Measurements from ENCODE around the gene MORN1.
A peak's percentile ranks its signal among the peaks of the same experiment; 100 is the strongest.

MORN1 gene

DNA sequence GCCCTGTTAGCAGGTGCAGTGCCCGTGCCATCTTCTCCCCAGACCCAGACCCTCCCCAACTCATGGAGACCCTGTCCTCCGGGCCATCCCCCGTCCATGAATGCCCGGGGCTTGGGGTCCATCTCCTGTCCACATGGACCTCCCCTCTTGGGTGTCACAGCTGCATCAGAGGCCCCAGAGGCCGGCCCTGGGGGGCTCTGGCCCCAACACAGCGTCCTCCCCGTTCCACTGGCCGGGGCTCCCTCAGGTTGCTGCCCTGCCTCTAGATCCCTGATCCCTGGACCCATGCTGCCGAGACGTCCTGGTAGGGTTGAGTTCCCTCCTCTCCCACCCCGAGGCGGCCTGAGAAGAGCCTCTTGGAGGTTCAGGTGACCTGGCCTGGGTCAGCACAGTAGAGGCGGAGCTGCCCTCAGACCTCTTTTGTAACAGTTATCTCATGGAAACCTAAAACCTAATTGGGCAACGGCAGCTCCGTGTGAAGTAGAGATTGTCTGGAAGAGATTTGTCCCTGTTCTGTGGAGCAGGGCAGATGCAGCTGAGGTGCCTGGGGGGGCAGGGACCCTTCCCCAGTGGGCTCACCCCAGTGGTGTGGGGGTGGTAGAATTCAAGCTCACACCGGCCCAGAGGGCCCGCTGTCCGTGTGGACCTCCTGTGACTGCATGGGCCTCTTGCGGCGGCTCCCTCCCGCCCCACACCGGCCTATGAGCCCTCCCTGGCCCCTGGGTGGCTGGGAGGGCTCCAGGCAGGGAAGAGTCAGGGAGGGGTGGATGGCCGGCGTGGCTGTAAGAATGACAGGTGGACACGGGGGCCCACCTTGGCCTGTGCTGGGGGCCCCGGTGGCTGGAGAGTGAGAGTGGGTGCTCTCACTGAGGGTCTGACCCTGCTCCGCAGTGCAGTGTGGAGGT, 107.1 kb downstream of the MORN1 start:
- Histone ChIP-seq H3K27me3 (ENCODE audit: control insufficient read depth, insufficient read depth, low read length) (no peaks in the 10 kb centered on the region), H3K9ac (ENCODE audit: low read length) (no peak overlapping the region), H3K9me3 (ENCODE audit: control insufficient read depth, low read length) (no peaks in the 10 kb centered on the region), H3K36me3 (ENCODE audit: control insufficient read depth, insufficient read depth, low read length) (no peaks in the 10 kb centered on the region), H3K4me1 (ENCODE audit: control insufficient read depth, insufficient read depth, low read length) (peaks cover 19% of the 10 kb centered on the region), H3K4me3 (ENCODE audit: low read length) (no peak overlapping the region)

GRCh38 chr1:2283371-2283990, 107.9 kb downstream of the MORN1 start:
- Histone ChIP-seq H3K9me3 (ENCODE audit: control insufficient read depth, low read length) (no peaks in the 10 kb centered on the region), H3K27me3 (ENCODE audit: control insufficient read depth, insufficient read depth, low read length) (no peaks in the 10 kb centered on the region), H3K9ac (ENCODE audit: low read length) (no peak overlapping the region), H3K4me1 (ENCODE audit: control insufficient read depth, insufficient read depth, low read length) (peaks cover 23% of the 10 kb centered on the region), H3K4me3 (ENCODE audit: low read length) (no peak overlapping the region), H3K36me3 (ENCODE audit: control insufficient read depth, insufficient read depth, low read length) (no peaks in the 10 kb centered on the region)

DNA sequence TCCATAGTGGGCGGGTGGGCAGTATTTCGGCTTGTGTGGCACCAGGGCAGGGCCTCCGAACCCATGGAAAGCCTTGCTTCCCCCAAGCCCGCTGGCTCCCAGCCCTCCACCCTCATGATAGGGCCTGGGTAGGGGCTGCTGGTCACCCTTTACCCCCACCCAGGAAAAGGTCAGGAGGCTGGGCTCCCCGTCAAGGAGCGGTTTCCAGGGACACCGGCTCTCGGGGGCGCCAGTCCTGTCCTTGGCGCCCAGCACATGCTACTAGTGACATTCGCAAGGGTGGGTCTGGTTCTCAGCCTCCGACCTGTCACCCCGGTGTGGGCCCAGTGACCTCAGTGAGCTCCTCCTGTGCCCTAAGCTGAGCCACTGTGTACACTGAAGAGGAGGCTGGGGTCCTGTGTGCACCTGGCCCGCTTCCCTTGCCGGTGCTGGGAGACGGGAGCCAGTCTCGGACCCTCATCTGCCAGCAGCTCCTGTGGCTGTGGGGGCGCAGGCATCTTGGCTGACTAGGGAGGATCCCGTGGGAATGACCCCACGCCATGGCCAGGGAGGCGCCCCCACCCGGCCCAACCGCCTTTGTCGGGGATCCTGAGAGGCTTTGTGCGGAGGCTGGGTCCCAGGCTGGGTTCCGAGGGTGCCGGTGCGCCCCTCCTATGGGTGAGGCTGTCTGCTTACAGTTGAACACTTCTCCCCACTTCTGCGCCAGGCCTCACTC, 108.6 kb downstream of the MORN1 start:
- Histone ChIP-seq H3K27me3 (ENCODE audit: control insufficient read depth, insufficient read depth, low read length) (no peaks in the 10 kb centered on the region), H3K9ac (ENCODE audit: low read length) (no peak overlapping the region), H3K4me3 (ENCODE audit: low read length) (no peak overlapping the region), H3K4me1 (ENCODE audit: control insufficient read depth, insufficient read depth, low read length) (peaks cover 27% of the 10 kb centered on the region), H3K9me3 (ENCODE audit: control insufficient read depth, low read length) (no peaks in the 10 kb centered on the region), H3K36me3 (ENCODE audit: control insufficient read depth, insufficient read depth, low read length) (peaks cover 5% of the 10 kb centered on the region)

- no peak overlapping the region for H3K4me3 ChIP-seq (ENCODE audit: low read length)
- H3K27me3 ChIP-seq (ENCODE audit: control insufficient read depth, insufficient read depth, low read length): no peaks in the 10 kb centered on the region
- peaks cover 9% of the 10 kb centered on the region for H3K36me3 ChIP-seq (ENCODE audit: control insufficient read depth, insufficient read depth, low read length)
- no peaks in the 10 kb centered on the region for H3K9me3 ChIP-seq (ENCODE audit: control insufficient read depth, low read length)
- H3K4me1 ChIP-seq (ENCODE audit: control insufficient read depth, insufficient read depth, low read length): peaks cover 55% of the 10 kb centered on the region
- peak overlapping the region; percentile 37 for H3K9ac ChIP-seq (ENCODE audit: low read length)
Measured at GRCh38 chr1:2279817-2280216, 111.5 kb downstream of the MORN1 start.

DNA sequence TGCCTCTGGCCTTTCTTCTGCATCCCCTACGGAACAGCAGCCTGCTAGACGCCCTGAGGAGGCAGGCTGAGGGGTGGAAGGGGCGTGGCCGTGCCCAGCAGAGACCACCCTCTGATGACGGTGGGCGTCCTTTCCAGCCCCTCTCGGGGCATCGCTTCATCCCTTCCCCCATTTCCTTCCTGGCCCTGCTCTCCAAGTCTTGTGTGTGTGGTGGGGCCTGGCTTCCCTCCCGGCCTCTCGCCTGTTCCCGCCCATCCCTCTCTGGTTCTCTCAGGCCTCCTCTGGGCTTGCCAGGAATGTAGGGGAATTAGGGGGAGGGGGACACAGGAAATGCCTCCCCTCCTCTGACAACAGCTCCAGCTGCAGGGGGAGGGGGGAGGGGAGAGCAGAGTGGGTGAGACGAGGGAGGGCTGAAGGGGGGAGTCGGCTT, 112.1 kb downstream of the MORN1 start:
- Histone ChIP-seq H3K36me3 (ENCODE audit: control insufficient read depth, insufficient read depth, low read length) (peaks cover 9% of the 10 kb centered on the region), H3K27me3 (ENCODE audit: control insufficient read depth, insufficient read depth, low read length) (no peaks in the 10 kb centered on the region), H3K9me3 (ENCODE audit: control insufficient read depth, low read length) (no peaks in the 10 kb centered on the region), H3K9ac (ENCODE audit: low read length) (peak overlapping the region; percentile 37), H3K4me3 (ENCODE audit: low read length) (no peak overlapping the region), H3K4me1 (ENCODE audit: control insufficient read depth, insufficient read depth, low read length) (peaks cover 60% of the 10 kb centered on the region)

GRCh38 chr1:2278591-2279209, 112.7 kb downstream of the MORN1 start:
- H3K27me3 ChIP-seq (ENCODE audit: control insufficient read depth, insufficient read depth, low read length): no peaks in the 10 kb centered on the region
- H3K9ac ChIP-seq (ENCODE audit: low read length): no peak overlapping the region
- no peaks in the 10 kb centered on the region for H3K9me3 ChIP-seq (ENCODE audit: control insufficient read depth, low read length)
- H3K4me1 ChIP-seq (ENCODE audit: control insufficient read depth, insufficient read depth, low read length): peaks cover 63% of the 10 kb centered on the region
- no peak overlapping the region for H3K4me3 ChIP-seq (ENCODE audit: low read length)
- H3K36me3 ChIP-seq (ENCODE audit: control insufficient read depth, insufficient read depth, low read length): peaks cover 9% of the 10 kb centered on the region

GRCh38 chr1:2277741-2278488, 113.4 kb downstream of the MORN1 start:
- Histone ChIP-seq H3K4me1 (ENCODE audit: control insufficient read depth, insufficient read depth, low read length) (peaks cover 69% of the 10 kb centered on the region), H3K36me3 (ENCODE audit: control insufficient read depth, insufficient read depth, low read length) (peaks cover 9% of the 10 kb centered on the region), H3K9ac (ENCODE audit: low read length) (no peak overlapping the region)

GRCh38 chr1:2276803-2277580, 114.4 kb downstream of the MORN1 start:
- H3K36me3 ChIP-seq (ENCODE audit: control insufficient read depth, insufficient read depth, low read length): peaks cover 9% of the 10 kb centered on the region
- no peaks in the 10 kb centered on the region for H3K9me3 ChIP-seq (ENCODE audit: control insufficient read depth, low read length)
- H3K4me1 ChIP-seq (ENCODE audit: control insufficient read depth, insufficient read depth, low read length): peaks cover 79% of the 10 kb centered on the region
- H3K4me3 ChIP-seq (ENCODE audit: low read length): no peak overlapping the region
- H3K27me3 ChIP-seq (ENCODE audit: control insufficient read depth, insufficient read depth, low read length): no peaks in the 10 kb centered on the region
- H3K9ac ChIP-seq (ENCODE audit: low read length): no peak overlapping the region

More at GRCh38 chr1:2277741-2278488, 113.4 kb downstream of the MORN1 start:
- no peak overlapping the region for H3K4me3 ChIP-seq (ENCODE audit: low read length)
- H3K27me3 ChIP-seq (ENCODE audit: control insufficient read depth, insufficient read depth, low read length): no peaks in the 10 kb centered on the region
- H3K9me3 ChIP-seq (ENCODE audit: control insufficient read depth, low read length): no peaks in the 10 kb centered on the region

DNA sequence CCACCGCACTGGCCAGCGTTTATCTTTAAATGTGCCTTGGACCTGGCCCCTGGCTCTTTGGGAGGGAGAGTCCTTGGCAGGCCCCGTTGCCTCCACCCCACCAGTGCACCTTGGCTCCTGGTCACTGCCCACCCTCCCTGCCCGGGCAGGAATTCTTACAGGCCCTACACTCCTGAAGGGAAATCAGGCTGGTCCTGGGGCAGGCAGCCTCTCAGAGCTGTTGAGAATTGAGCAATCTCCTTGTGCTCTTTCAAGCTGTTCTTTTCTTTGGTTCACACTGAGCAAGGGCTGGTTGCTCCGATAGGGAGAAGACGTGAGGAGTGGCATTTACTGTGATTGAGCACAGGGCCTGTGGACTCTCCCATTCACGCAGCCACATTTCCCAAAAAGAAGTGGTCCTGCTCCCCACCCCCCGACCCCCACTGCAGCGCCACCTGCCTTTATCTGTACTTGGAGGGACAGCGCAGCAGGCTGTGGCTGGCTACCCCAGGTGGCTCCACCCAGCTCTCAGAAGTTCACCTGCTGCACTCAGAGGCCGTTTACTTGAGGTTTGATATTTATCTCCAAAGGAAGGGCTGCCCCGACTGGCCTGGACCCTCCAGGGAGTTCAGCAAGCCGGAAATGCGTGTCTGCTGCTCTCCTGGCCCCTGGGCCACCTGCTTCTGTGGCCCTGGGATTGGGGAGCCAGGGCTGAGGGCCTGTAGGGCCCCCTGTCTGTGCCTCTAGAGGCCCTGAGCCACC, 115.4 kb downstream of the MORN1 start:
- Histone ChIP-seq H3K9me3 (ENCODE audit: control insufficient read depth, low read length) (no peaks in the 10 kb centered on the region), H3K27me3 (ENCODE audit: control insufficient read depth, insufficient read depth, low read length) (no peaks in the 10 kb centered on the region), H3K9ac (ENCODE audit: low read length) (peak overlapping the region; percentile 52), H3K36me3 (ENCODE audit: control insufficient read depth, insufficient read depth, low read length) (peaks cover 9% of the 10 kb centered on the region), H3K4me3 (ENCODE audit: low read length) (no peak overlapping the region), H3K4me1 (ENCODE audit: control insufficient read depth, insufficient read depth, low read length) (peaks cover 88% of the 10 kb centered on the region)

DNA sequence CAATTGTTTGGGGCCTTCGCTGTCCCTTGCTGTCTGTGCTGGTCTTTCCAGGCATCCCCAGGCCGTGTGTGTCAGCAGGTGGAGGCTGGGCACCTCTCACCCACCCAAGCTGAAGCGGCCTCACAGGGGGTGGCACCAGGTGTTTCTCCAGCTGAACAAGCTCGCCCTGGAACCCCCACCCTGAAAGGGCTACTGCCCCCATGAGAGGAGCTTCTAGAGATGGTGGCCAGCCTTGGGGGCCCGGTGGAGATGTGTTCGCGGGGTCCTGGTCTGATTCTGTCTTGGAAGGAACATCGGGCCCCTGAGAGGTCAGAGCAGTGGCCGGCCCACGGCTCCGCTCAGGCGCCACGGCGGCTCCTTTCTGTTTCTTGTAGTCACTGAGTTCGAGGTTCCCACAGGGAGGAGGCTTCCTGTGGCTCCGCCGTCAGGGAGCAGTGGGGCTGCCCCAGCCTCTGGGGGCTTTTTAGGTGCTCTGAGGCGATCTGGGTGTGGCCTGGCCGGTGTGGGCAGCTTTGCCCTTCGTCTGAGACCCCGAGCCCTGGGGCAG, 116.4 kb downstream of the MORN1 start:
- Histone ChIP-seq H3K27me3 (ENCODE audit: control insufficient read depth, insufficient read depth, low read length) (no peaks in the 10 kb centered on the region), H3K4me1 (ENCODE audit: control insufficient read depth, insufficient read depth, low read length) (peaks cover 95% of the 10 kb centered on the region), H3K36me3 (ENCODE audit: control insufficient read depth, insufficient read depth, low read length) (peaks cover 9% of the 10 kb centered on the region), H3K9me3 (ENCODE audit: control insufficient read depth, low read length) (no peaks in the 10 kb centered on the region), H3K4me3 (ENCODE audit: low read length) (no peak overlapping the region), H3K9ac (ENCODE audit: low read length) (no peak overlapping the region)
